ENCODE data around the gene SH3TC2. TPM values are rescaled to one million over a fixed set of nuclear protein-coding genes. Genes with fewer than 3 reads are reported as not detected.

SH3TC2 gene
- total RNA-seq, 1 experiment from 2014 or later: 1.5 TPM

DNA sequence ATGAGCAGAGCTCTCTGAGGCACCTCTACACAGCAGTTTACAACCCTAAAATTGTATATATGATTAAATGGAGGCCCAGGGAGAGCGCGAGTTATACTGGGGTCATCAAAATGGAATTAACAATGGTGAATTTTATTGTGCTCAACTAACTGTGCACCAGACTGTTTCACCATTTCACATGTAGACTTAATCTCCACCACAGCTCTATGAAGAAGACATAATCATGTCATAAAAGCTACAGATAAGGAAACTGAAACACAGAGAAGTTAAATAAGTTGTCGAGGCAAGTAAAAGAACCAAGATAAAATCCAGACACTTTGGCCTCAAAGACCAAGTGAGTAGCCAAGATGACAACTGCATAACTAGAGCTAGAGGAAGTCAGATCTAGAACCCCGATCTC, 1.5 kb downstream of the SH3TC2 start:
- no peak for DNase-seq (ENCODE audit: extremely low read depth, low read depth)

DNA sequence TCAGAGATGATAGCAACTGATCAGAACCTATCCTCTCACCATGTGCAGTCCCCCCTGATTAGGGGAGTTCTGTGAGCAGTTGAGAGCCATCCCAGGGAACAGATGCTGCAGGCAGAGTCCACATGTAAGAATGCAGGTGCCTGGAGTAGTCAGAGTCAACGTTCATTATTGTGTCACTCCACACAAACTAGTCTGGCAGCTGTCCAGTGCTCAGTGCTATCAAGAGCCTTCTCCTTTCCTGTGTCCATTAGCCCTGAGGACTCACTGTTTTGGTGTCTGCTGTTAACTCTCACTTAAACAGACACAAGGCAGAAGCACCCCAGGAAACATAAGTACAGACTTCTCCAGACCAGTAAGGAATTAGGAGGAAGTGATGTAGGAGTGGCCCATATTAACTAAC, 2.5 kb downstream of the SH3TC2 start:
- no peak for DNase-seq (ENCODE audit: extremely low read depth, low read depth)

DNA sequence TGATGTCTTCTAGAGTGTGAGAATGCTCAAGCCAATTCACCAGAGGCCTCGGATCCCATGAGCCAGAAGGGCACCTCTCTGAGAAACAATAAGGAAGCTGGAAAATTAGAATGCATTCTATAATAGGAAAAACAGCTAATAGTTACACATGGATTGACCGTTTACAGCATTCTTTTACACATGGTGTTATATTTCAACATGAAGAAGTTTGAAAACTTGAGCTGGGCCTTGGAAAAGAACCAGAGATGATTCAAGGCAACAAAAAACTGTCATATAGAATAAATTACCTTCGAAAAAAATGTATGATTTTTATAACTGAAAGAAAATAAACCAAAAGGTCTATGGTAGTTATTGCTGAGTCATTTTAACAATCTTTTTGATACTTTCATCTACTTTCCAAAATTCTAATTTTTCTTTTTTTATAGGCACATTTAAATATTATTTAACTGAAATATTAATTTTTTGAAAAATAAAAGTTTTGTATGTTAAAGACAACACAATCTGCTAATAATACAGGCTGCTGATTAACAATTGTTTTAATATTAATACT, 6.2 kb downstream of the SH3TC2 start:
- no peak for DNase-seq (ENCODE audit: extremely low read depth, low read depth)

DNA sequence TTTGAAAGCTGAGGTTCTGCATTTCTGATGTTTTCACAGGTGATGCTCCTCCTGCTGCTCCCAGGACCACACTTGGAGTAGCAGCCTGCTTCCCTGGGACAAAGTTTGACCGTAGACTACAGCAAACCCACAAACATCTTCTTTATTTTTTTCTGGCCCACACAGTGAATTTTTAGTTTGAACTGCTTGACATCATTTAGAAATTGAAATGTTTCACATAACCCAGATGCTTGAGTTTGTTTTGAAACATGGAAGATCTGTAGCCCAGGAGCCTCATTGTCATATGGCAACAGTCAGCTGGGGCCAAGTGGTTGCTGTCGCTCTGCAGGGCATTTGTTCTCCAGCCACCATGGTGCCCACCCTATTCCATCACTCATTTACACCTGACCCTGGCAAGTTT, 8.4 kb downstream of the SH3TC2 start:
- DNase-seq (ENCODE audit: extremely low read depth, low read depth): no peak

DNA sequence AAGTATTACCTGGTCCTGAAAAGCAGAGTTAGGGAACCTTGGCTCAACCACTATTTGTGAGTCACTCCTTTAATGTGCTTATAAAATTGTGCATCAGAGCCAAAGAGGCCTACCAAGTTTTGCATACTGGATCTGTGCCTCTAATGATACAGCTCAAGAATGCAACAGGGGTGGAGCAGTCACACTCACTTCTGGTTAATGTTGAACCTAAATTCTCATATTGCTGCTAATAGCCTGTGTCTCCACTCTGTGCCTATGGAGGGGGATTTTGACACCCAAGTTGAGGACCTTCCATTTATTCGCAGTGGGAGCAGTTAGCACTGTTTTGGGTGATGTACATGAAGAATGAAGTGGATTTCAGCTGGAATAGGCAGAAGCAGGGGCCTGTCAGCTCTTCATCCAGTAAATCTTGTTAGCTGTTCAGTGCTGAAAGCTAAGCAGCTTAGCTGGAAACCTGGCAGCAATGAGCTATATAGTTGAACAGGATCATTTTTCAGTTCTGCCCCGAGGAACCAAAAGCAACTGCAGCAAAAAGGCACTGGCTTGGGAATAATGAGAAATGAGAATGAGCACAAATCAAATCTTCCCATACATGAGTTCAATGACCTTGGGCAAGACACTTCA, 9.7 kb downstream of the SH3TC2 start:
- no peak for DNase-seq (ENCODE audit: extremely low read depth, low read depth)

DNA sequence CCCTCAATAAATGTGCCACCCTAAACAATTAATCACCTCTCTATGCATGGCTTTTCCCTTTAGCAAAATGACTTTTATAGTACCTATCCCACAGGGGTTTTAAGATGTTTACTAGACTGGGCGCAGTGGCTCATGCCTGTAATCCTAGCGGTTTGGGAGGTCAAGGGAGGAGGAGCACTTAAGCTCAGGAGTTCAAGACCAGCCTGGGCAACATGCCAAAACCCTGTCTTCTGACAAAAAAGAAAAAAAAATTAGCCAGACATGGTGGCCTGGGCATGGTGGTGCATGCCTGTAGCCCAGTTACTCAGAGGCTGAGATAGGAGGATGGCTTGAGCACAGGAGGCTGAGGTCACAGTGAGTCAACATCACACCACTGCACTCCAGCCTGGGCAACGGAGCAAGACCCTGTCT, 13.5 kb downstream of the SH3TC2 start:
- no peak for DNase-seq (ENCODE audit: extremely low read depth, low read depth)

DNA sequence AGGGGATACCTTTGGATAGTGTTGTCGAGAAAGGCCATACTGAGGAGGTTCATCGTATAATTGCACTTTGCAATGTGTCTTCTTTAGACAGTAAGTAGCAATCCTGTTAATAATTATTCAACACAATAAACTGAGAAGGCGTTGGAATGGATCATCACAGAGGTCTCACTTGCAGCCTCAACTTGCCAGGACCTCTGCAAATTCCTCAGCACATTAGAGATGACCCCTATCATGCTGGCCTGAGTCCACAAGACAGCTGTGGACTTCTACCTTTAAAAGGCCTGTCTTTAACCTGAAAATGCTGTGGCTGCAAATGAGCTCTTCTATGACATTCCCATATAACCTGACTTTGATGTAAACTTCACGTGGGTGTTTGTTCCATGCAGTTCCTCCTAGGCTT, 14.1 kb downstream of the SH3TC2 start:
- DNase-seq (ENCODE audit: extremely low read depth, low read depth): no peak

DNA sequence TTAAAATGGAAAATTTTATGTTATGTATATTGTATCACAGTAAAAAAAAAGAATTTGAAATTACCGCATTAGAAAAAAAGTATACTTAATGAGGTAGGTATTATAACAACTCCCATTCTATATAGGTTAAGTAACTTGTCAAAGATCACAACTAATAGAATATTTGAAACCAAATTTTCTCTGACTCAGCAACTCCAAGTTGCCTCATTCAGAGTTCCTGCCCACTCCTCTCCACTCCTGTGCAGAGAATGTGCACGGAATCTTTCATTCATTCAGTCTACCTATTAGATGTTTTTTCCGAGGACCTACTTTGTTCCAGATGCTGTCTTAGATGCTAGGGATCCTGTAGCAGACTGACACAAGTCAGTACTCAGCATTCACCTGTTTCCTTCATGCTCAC, 15.4 kb downstream of the SH3TC2 start:
- DNase-seq (ENCODE audit: extremely low read depth, low read depth): no peak

DNA sequence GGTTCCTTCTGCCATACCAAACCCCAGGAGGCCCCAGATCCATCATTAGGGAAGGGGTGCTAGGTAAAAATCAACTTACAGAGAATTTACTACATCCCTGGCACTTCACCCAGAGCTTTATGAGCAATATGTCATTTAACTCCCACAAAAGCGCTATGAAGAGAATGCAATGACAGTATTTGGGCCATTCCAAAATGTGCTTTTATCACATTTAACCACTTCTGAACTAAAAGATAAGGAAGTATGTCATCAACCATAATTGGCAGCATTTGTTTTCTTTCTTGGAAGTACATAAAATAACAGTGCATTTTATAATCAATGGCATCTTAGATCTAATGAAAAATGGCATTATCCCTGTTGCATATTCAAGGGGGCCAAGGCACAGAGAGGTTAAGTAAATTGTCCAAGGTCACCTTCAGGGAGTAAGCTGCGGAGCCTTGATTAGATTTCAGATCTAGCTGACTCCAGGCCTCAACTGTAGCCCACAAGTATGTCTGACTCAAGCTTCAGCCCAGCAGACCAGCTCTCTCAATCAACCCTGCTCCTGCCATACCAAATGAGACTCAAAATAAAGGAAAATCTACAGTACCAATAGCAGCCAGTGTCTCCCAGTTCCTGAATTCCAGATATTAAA, 16.5 kb downstream of the SH3TC2 start:
- DNase-seq (ENCODE audit: extremely low read depth, low read depth): no peak

DNA sequence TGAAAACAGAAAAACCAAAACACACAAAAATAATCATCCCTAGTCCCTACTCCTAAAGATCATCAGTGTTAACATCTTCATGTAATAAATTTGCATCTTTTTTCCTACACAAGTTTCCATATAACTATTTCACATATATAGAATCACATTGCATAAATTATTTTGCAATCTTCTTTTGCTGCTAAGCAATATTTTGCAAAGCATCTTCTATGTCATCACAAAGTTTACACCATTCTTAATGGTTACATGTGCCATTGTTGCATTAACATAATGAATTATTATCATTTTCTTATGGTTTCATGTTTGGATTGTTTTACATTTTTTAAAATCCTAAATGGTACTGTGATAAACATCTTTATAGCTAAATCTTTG, 17.8 kb downstream of the SH3TC2 start:
- no peak for DNase-seq (ENCODE audit: extremely low read depth, low read depth)

DNA sequence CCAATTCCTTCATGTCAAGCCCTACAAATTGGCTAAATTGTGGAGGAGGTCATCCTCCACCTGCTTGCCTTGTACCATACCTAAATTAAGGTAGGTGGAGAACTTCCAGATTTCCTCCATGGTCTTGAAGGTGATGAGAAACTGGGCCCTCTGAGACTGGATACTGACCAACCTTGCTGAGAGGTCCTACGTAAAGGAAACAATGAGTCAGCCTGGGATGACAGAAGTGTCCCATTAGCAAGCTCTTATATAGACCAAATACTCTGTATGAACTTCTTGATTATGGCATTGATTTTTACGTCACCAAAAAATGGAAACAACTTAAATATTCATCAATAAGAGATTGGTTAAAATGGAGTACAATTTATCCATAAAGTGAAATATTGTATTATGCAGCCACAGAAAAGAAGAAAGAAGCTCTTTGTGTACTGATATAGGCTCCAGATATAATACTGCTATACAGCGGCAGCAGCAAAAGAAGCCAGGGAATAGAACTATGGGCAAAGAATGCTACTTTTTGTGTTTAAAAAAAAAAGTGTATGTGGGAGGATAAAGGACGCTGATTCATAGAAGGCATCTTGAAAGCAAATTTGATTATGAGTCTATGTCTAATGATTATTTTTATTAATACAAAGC, 18.3 kb downstream of the SH3TC2 start:
- no peak for DNase-seq (ENCODE audit: extremely low read depth, low read depth)

DNA sequence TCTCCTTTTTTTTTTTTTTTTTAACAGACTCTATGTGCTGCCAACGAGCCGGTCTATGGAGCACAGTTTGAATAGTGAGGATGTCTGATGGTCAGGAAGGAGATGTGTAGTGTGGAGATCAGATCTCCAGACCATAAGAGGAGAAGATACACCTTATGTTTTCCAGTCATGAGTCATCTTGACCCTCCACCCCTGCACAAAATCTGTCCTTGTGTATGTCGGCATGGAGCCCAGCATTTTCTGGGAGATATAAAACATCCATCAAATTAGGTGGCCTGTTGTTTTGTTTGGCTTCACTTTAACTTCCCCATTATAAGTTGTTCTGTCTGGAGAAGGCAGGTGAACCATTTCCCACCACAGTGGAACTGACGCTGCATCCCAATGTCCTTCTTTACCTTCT, 19.2 kb downstream of the SH3TC2 start:
- DNase-seq (ENCODE audit: extremely low read depth, low read depth): no peak

DNA sequence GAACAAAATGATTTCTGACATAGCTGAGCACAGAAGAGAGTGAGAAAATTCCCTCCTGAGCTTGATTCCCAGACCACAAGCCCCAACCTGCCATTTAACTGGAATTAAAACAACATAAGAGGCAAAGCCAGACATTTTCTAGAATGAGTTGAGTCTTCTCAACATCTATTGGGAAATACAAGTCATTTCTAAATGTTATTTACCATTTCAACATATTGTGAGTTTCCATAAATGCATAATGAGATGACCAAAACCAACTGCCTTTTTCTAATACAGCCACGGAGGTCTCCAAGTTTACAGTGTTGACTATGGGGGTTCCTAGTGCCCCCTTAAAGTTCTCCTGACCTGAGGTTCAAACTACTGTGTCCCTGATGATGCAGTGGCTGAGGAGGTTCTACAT, 20.0 kb downstream of the SH3TC2 start:
- no peak for DNase-seq (ENCODE audit: extremely low read depth, low read depth)

DNA sequence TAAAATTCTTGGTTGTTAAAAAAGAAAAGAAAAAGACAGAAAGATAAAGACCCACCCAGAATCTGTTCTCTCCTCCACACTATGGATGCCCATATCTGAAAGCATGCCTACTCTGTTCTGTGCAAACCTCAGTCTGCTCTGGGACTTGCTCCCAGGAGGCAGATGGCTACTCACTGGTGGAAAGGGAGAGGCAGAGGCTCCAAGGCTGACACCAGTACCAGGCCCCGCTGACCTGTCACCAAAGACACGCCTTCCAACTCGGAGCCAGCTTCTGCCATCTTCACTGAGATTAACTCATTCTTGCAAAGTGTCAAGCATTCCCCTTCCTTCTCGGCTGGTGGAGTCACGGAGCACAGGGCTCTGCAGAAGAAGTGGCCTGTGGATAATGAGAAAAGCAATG, 21.6 kb downstream of the SH3TC2 start:
- no peak for DNase-seq (ENCODE audit: extremely low read depth, low read depth)

DNA sequence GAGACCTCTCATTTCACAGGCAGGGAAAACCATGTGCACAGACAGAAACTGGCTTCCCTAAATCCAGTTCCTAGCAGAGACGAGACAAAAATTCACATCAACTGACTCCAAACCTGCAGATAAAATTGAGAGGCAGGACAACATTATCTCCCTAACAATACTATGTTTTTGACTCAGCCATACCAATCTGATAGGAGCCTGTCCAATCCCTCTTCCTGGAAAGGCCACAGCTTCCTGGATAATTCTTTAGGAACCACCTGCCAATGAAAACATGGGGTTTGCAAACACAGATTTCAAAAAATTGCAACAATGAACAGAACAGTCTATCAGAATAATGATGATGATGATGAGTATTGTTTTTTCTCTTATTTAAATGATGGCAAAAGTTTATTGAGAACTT, 22.4 kb downstream of the SH3TC2 start:
- no peak for DNase-seq (ENCODE audit: extremely low read depth, low read depth)

DNA sequence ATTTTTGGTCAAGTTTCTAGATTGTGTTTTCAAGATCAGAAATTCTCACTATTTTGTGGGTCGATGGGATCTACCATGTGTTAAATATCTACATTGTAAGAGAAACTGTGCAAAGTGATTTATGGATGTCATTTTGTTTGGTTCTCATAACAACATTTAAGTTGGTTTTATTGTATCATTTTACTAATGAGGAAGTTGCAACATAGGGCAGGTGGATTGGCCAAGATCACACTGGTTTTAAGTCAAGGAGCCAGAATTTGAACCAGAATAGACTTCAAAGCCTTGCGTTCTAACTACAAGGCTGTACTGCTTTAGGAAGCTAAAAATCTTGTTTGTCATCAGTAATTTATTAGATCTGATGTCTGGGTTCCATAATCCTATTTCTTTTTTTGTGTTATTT, 23.4 kb downstream of the SH3TC2 start:
- DNase-seq (ENCODE audit: extremely low read depth, low read depth): no peak

DNA sequence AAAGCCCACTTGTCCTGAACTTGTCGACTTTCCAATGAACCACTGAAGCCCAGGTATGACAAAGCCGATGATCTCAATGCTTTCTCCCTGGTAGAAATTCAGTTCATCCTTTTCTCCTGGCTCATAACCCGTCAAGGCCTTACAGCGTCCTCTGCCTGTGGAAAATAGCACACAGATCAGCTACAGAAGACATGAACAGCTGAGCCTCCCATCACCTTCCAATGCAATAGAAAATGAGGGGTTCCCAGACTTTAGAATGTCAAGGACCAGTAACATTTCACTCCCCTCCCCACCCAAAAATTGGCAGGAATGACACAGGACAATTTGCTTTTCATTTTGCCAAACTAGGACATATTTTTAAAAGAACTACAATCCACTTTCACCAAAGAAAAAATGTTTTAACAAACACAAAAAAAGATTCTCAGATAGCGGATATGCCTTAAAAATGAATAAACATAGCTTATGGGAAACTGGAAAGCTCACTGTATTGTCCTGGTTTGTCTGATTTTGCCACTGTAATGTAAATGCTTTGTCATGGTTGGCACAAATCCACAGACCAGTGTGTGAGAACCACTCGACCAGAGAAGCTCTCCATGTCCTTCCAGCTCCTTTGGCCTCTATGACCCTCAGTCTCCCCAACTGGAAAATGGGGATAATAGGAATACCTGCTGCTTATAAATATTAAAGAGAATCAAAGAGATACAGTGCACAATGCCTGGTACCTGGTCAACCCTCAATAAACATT, 24.4 kb downstream of the SH3TC2 start:
- DNase-seq (ENCODE audit: extremely low read depth, low read depth): peak; percentile 31

DNA sequence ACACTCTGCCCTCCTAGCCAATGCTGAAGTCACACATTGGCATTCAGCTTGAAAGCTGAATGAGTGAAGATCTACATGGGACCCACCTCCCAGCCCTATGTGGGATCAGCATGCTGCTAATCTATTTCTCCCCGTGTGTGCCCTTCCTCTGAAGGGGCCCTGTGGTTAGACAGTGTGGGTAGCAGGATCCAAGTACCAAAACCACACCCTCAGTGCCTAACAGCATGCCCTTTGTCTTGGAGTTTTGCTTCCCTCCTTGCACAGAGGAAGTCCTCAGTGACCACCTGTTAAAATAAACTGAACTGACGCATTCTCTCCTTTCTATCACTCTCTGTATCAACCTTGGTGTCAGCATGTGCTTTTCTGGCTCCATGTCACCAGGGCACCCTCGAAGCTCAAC, 25.0 kb downstream of the SH3TC2 start:
- DNase-seq (ENCODE audit: extremely low read depth, low read depth): no peak

DNA sequence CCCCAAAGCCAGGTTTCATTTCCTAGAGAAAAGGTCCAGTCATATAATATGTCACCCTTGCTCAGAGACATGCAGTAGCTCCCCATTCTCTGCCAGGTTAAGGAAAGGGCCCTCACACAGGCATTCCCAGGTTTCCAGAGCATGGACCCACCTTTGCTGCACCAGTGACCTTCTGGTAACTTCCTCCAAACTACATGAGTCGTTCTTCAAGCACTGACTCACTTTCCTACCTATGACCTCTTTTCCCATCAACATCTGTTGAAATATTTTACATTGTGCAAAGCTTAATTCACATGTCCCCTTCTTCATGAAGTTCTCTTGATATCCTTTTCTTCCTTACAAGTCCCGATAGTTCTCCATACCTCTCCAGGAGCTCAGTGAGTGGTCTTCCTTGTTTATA, 25.9 kb downstream of the SH3TC2 start:
- DNase-seq (ENCODE audit: extremely low read depth, low read depth): no peak

DNA sequence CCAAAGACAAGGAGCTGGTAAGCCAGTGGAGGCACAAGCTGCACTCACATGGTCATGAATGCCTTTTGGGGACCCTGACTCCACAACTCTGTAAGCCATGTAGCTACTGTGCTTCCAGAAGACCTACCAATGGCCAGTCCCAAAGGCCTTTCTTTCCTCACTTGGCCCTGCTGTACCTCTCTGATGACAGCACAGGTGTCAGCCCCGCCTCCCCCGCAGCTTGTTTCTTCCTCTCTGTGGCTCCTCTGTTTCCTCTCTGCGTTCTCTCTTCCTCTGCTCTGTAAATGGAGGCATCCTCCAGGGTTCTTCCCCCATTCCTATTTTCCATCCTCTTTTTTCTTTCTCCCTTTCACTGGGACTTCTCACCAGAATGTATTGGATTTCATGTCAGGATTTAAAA, 26.7 kb downstream of the SH3TC2 start:
- DNase-seq (ENCODE audit: extremely low read depth, low read depth): no peak

DNA sequence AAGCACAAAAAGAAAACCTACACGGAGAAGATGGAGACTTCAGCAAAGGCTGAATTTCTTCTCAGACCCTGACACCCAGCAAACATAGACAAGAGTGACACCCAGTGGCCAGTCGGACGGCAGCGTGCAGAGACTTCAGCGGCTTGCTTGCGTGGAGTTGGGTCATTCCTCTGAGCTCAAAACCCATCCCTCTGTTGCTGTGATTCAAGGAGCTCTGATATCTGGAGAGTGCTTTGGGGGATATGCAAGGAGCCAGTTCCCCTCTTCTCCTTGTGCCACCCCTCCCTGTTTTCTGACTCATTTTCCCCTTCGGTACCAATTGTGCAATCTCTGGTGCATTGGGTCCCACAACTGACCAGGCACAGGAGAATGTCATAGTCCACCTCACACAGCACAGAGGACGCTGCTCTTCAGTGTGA, 27.5 kb downstream of the SH3TC2 start:
- DNase-seq (ENCODE audit: extremely low read depth, low read depth): peak; percentile 78
